HG03457 (cell line): ENCODE results near the gene UBAP1.
"Not testable (repeated sequence)": the region's sequence is repeated elsewhere in the genome, so short reads cannot be mapped to it uniquely, and the experiment has no call there.

Experiments
- ATAC-seq: cut with Tn5 transposase; IDR thresholded peaks from one replicate; pipeline ENCODE4 v1.9.1; 2021; ENCODE audit warnings: moderate number of reproducible peaks; ENCODE audit not compliant: unreplicated experiment

UBAP1 gene

DNA sequence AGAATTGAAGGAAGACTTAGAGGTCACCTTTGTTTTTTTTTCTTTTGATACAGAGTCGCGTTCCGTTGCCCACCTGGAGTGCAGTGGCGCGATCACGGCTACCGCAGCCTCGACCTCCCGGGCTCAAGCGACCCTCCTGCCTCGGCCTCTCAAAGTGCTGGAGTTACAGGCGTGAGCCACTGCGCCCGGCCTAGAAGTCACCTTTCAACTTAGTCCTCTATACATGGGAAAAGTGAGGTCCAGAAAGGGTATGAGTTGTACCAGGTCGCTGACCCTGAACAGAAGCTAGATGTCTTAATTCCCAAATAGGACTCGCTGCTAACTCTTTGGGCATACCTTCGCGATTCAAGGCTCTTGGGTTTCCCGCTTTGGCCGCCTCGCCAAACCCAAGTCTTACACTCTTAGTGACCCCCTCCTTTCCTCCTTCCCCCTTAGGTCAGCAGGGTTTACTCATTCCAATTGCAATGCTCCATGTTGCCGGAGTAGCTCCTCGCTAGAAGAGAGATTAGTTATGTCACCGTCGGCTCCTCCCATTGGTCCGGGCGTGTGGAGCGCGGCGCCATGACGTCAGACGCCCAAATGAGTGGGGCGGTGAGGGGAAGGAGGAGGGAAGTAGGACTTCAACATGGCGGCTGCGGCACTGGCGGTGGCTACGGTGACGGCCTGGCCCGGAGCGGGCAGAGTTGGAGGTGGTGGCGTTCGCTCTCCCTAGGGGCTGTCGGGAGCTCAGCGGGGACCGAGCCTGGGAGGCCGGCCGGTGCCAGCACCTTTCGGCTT is at the start of gene UBAP1:
TSS of gene UBAP1 (plus strand) at position 608 of the 777 bp plus-strand sequence. CDS start 41,872 bp downstream, outside the sequence.
- peak; percentile 93 for ATAC-seq

DNA sequence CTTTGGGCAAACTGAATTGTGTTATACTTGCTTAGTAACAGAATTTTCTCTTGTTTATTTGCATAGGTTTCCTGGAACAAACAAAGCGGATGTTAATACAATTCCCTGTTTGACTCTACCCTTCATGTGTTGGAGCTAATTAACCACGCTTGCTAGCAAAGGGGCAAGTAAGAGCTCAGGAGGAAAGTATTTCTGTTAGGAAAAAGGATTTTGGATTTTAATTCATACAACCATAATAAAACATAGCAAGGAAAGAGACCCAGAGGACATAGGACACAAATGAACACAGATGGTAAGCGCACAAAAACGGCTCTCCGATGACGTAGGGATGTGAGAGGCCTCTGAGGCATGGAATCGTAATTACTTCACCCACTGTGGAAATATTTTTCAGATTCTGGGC is 47.3 kb upstream of the UBAP1 start:
- no peak for ATAC-seq

DNA sequence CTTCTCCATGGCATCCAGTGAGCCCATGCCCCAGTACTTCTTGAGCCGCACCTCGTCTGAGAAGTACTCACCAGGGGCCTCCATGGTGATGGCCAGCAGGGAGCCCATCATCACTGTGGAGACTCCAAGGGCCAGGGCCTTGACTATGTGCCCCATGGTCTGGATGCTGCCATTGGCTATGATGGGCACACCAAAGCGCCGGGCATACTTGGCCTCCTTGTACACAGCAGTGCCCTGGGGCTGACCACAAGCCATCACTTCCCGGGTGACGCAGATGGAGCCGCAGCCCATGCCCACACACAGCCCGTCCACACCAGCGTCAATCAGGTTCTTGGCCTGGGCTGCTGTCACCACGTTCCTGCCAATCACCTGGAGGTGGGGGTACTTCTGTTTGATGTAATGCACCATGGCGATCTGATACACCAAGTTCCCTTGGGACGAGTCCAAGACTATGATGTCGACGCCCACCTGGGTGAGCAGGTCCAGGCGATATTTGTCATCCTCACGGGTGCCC is 45.4 kb upstream of the UBAP1 start:
- no peak for ATAC-seq

DNA sequence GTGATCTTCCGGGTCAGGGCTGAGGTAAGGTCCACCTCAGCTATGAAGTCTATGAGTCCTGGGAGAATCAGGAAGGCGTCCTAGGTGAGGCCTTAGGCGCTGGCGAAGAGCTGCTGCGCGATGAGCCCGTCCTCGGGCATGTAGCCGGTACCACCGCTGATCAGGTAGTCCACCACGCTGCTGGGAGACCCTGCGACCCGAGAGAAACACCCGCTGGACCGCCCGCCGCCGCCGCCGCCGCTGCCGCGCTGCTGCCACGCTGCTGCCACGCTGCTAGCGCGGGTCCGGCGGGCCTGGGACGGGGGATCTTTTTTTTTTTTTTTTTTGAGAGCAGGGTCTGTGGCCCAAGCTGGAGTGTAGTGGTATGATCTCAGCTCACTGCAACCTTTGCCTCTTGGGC is 44.3 kb upstream of the UBAP1 start:
- ATAC-seq: no peak

DNA sequence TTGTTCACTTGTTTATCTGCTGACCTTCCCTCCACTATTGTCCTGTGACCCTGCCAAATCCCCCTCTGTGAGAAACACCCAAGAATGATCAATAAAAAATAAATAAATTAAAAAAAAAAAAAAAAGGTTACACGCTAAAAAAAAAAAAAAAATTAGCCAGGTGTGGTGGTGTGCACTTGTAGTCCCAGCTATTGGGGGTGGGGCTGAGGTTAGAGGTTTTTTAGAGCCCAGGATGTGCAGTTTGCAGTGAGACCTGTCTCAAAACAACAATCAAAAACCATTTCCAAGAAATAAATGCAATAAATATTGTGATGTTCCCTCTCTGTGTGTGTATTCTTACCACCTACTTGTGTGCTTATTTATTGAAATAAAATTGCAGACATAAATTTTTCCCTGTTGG is 40.2 kb upstream of the UBAP1 start:
- not testable (repeated sequence) for ATAC-seq

DNA sequence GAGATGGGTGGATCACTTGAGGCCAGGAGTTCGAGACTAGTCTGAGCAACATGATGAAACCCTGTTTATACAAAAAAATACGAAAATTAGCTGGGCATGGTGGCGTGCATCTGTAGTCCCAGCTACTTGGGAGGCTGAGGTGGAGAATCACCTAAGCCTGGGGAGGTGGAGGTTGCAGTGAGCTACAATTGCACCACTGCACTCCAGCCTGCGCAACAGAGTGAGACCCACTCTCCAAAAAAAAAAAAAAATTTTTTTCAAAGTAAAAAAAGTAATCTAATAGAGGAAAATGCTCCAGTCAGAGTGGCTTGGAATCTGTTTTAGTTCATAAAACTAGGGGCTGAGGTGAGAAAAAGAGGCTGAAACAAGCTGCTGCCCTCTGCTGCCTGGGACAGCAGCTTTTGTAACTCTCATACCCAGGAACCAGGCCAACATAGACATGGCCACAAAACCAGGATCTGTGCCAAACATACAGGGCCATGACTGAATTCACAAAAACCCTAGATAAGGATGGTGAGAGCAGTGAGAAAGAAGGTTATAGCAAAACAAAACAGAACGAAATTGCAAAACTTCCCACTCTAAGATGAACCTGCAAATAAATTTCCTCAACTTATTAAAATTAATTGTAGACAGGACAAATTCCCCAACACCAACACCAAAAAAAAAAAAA is 39.2 kb upstream of the UBAP1 start:
- no peak for ATAC-seq

DNA sequence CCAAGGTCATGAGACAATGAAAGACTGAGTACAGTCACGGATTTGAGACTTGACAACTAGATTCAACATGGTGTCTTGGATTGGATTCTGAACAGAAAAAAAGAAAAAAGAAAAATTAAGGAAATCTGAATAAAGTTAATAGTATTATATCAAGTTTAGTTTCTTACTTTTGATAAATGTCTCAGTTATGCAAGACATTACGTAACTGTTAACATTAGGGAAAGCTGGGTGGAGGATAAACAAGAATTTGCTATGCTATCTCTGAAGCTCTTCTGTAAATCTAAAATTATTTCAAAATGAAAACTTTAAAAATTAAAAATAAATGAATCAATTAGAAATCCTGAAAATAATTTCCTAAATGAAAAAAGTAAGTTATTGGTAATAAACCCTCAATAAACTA is 38.0 kb upstream of the UBAP1 start:
- no peak for ATAC-seq

DNA sequence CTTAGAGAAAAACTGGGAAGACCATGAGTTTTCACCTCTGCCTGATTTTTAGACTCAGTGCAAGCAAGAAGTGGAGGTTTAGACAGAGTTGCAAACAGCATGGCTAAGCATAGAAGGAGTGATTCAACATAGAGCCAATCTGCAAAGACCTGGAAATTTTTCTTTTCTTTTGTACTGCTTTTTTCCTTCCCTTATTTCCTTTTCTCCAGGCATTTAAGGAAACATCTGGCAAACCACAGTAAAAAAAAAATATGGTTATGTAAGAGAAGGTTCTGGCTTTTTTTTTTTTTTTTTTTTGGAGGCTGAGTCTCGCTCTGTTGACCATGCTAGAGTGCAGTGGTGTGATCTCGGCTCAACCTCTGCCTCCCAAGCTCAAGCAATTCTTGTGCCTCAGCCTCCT is 35.7 kb upstream of the UBAP1 start:
- ATAC-seq: no peak

DNA sequence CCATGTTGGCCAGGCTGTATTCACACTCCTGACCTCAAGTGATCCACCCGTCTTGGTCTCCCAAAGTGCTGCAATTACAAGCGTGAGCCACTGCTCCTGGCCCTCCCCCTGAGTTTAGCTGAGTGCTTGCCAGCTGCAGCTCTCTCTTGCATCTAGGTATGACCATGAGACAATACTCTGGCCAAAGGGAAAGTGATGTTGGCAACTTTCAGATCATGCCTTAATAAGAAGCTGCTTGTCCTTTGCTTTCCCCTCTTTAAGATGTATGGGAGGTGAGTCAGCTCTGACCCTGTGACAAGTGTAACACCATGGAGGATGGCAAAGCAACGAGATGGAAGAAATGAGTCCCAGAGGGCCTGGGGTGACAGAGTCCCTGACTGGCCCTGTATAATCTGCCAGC is 33.7 kb upstream of the UBAP1 start:
- no peak for ATAC-seq

DNA sequence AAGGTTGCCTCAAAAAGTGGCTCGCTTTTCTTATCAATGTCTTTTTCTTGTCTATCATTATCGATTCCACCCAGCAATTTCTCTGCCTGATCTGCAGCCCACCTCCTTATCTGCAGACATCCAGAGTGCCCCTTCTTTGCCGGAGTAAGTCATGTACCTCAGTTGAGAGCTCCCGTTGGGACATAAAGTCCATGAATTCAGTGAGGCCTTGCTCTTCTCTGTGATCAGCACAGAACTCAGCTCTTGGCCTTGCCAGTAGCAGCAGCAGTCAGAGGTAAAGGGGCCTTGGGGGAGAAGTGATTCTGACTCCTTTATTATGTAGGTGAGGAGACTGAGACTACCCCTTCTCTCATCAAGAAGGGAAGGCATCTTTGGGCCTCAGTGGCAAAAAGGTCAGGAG is 27.4 kb upstream of the UBAP1 start:
- ATAC-seq: no peak

DNA sequence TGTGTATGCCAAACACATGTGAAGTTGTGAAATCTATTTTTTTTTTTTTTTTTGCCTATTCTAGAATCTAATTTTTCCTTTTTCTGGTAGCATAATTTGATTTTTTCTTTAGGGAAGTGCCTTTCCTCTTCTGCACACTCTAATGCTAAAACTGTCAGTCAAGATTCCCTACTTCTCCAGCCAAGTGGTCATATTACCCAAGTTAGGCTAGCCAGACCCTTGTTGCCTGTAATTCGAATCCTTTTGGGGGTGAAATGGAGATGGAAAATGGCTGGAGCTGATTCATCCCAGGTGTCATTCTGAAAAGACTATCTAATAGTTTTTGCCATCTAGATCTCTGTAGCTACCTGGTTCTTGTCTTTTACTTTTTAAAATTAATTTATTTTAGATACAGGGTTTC is 24.8 kb upstream of the UBAP1 start:
- ATAC-seq: no peak

DNA sequence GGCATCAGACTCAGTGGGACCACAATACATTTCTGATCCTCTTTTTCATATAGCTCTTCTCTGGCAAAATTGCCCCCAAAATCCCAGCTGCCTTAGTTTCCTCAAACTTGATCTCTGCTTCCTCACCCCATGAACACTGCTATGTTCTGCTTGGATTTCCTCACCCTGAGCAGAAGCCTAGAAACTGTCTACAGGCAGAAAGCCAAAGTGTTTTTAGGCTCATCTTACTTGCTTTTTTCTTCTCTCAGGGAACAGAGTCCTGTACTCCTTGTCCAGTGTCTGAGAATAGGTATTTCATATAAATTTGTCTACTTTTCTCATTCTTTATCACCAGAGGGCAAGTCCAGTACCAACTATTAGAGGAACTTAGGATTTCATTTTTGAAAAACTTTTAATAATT is 21.5 kb upstream of the UBAP1 start:
- ATAC-seq: no peak

DNA sequence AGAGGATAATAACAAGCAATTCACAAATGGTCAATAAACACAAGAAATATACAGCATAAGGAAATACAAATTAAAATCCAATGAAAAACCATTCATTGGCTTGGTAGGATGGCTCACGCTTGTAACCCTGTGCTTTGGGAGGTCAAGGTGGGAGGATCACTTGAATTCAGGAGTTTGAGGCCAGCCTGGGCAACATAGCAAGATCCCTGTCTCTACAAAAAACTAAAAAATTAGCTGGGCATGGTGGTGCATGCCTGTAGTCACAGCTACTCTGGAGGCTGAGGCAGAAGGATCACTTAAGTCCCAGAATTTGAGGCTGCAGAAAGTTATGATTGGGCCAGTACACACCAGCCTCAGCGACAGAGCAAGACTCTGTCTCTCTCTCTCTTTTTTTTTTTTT is 20.9 kb upstream of the UBAP1 start:
- no peak for ATAC-seq

DNA sequence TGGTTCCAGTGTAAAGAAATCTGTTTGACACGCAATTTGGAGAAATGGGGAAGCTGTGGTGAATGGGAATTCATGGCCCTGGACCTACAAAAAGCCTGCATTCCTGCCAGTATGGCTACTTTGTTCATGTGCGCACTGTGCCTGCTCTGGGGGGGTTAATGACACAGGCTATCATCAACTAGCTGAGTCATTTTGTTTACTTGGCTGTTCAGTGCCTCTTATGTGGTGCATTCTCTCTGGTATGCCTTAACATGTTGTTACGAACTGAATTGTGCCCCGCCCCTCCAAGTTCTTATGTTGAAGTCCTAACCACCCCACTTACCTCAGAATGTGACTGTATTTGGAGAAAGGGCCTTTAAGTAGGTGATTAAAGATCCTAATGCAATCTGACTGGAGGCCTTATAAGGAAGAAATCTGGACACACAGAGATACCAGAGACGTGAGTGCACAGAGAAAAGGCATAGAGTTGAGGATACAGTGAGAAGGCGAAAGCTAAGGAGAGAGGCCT is 20.4 kb upstream of the UBAP1 start:
- no peak for ATAC-seq

DNA sequence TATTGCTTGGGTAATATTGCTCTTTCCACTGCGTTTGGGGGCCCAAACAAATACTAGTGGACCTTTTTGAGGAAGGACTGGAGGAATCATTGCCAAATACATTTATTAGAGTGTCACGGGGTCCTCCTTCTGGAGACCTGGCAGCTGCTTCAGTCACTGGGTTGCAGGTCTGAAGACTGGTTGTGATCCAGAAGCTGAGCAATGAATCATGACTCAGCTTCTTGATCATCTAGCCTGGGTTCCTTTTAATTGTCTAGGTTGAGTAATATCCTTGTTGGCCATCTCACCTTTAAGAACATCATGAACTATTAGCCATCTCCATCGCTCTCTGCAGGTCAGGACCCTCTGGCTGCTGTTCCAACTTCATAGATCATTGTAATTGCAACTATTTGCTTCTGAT is 15.4 kb upstream of the UBAP1 start:
- no peak for ATAC-seq

DNA sequence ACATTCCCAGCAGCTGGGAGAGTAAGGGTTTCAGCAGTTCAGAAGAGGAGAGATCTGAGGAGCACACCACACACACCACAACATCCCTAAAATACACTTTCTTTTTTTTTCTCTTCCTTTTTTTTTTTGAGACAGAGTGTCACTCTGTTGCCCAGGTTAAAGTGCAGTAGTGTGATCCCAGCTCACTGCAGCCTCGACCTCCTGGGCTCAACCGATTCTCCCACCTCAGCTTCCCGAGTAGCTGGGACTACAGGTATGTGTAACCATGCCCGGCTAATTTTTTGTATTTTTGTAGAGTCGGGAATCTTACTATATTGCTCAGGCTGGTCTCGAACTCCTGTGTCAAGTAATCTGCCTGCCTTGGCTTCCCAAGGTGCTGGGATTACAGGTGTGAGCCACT is 9.7 kb upstream of the UBAP1 start:
- no peak for ATAC-seq

DNA sequence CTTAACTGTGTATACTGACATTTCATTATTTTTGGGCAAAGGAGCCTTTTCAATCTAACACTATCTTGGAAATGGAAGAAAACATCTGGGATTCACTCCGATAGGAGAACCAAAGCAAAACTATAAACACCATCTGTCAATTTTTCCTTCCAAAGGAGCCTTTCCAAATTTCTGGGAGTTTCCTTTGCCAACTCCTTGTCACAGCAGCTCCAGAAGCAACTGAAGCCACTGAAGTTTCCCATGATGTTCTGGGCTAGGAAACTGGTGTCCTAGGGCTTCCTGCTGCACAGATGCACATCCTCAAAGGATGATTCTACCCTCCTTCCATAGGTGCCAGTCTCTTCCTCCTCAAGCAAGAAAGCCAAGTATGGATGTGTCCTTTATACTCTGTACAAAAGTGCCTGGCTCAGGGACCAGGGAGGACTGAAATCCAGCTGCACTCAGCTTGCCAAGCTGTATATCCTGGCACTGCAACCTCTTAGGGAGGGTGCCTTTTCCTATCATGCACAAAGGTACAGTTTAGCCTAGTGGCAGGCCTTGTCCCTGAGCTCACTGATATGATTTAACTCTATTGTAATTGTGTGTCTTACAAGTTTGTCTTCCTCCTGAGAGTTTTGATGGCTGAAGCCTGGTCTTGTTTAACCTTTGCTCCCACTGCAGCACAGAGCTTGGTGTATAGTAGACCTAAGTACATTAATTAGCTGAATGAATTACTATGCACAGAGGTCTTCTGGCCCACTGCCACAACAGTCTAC is 8.4 kb upstream of the UBAP1 start:
- ATAC-seq: no peak

DNA sequence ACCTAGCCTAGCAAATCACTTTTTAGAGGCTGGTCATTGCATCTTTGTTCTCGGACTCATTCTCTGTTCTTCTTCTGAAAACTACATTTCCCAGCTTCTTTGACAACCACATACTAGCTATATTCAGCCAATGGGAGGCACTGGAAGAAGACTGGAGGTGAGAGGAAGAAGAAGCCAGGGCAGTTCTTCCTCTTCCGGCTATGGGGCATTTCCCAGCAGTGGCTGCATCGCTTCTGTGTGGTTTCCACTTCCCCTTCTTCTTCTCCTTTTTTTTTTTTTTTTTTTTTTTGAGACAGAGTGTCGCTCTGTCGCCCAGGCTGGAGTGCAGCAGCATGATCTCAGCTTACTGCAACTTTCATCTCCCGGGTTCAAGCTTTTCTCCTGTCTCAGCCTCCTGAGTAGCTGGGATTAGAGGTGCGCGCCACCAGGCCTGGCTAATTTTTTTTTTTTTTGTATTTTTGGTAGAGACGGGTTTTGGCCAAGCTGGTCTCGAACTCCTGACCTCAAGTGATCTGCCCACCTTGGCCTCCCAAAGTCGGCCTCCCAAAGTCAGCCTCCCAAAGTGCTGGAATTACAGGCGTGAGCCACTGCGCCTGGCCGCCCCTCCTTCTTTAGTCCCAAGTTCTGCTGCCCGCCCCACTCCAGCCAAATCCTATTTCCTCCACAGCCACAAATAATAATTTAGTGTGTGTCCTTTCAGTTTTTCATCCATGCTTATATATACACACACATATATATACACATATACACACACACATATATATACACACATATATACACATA is 6.9 kb upstream of the UBAP1 start:
- no peak for ATAC-seq

DNA sequence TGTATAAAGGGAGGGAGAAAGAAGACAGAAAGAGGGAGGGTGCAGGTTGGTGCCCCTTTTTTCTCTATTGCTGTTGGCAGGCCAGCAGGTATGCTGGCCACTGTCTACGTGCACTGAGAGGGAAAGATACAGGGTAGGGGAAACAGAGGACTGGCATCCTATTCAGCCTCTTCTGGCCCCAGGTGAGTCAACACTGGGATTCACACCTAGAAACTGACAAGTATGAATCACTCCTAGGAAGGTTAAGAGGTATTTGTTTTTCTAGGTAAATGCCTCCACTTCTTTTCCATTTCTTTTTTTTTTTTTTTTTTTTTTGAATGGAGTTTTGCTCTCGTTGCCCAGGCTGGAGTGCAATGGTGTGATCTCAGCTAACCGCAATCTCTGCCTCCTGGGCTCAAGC is 2.8 kb upstream of the UBAP1 start:
- no peak for ATAC-seq

DNA sequence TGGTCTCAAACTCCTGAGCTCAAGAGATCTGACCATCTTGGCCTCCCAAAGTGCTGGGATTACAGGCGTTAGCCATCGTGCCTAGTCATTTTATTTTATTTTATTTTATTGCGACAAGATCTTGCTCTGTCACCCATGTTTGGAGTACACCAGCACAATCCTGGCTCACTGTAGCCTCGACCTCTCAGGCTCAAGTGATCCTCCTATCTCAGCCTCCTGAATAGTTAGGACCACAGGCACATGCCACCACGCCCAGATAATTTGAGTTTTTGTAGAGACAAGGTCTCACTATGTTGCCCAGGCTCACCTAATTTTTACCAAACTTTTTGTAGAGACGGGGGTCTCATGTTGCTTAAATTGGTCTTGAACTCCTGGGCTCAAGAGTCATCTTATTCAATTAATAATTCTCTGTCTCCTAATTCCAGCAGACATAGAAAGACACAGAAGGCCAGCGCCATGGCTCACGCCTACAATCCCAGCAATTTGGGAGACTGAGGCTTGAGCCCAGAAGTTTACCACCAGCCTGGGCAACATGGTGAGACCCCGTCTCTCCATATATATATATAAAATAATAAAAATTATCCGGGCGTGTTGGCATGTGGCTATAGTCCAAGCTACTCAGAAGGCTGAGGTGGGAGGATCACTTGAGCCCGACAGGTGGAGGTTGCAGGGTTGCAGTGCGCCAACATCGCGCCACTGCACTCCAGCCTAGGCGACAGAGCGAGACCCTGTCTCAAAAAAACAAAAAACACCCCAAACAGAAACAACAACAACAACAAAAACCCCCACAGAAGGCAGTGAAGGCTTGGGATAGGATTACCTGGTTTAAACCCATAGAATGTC is 1.0 kb upstream of the UBAP1 start:
- ATAC-seq: no peak
